Activated CD8-positive, alpha-beta T cell treated with anti-CD3 and anti-CD28 coated beads for 36 hours (primary cell): ENCODE results near the gene CRELD1. TPM values are rescaled to one million over a fixed set of nuclear protein-coding genes. Genes with fewer than 3 reads are reported as not detected.

Experiments used
- ATAC-seq: fragments of 200-7000 bp; cut with Tn5 transposase; one replicate; pipeline ENCODE4 v1.10.0; 2021; ENCODE audit warnings: mild to moderate bottlenecking, moderate library complexity
- CTCF ChIA-PET: fragments of 350-600 bp; sonication (Branson Sonifier 250); formaldehyde crosslinking; loops from one replicate; lab custom pipeline; 2021; ENCODE audit warnings: antibody characterized with exemption; lab: Charles Lee
- POLR2A ChIA-PET: fragments of 350-600 bp; sonication (Branson Sonifier 250); formaldehyde crosslinking; loops from one replicate; lab custom pipeline; 2021; ENCODE audit warnings: antibody characterized with exemption; lab: Charles Lee
- DNase-seq: peaks from one replicate; pipeline ENCODE4 v3.0.0-alpha.2; 2020
- H3K27ac Mint-ChIP-seq: one replicate; pipeline ENCODE4 v1.8.0; 2021; ENCODE audit warnings: mild to moderate bottlenecking, mixed read lengths
- H3K27me3 Mint-ChIP-seq: one replicate; pipeline ENCODE4 v1.8.0; 2021; ENCODE audit warnings: mixed read lengths
- H3K36me3 Mint-ChIP-seq: one replicate; pipeline ENCODE4 v1.8.0; 2021; ENCODE audit warnings: low read depth, mixed read lengths
- H3K4me1 Mint-ChIP-seq: one replicate; pipeline ENCODE4 v1.8.0; 2021; ENCODE audit warnings: low read depth, mixed read lengths
- H3K4me3 Mint-ChIP-seq: one replicate; pipeline ENCODE4 v1.8.0; 2021; ENCODE audit warnings: mild to moderate bottlenecking, moderate library complexity, mixed read lengths
- H3K9me3 Mint-ChIP-seq: one replicate; pipeline ENCODE4 v1.8.0; 2021; ENCODE audit warnings: mixed read lengths
- intact Hi-C: fragments of 100-400 bp; cut with micrococcal nuclease; formaldehyde crosslinking; loops from one replicate; pipeline ENCODE4 v1.10.0; 2022
- total RNA-seq, 2 experiments: library from RNA; stranded (reverse); gene quantifications; one replicate each; pipeline ENCODE4 v1.2.3, GENCODE V29; 2021
- TF ChIP-seq, protein P1 (sequence below): fragments of 200-600 bp; IDR thresholded peaks from one replicate; pipeline ENCODE4 v1.8.0; 2022; ENCODE audit warnings: antibody characterized with exemption, mild to moderate bottlenecking

The CRELD1 gene
- total RNA-seq, 2 experiments from 2014 or later, result 9.4 to 13.0 TPM

DNA sequence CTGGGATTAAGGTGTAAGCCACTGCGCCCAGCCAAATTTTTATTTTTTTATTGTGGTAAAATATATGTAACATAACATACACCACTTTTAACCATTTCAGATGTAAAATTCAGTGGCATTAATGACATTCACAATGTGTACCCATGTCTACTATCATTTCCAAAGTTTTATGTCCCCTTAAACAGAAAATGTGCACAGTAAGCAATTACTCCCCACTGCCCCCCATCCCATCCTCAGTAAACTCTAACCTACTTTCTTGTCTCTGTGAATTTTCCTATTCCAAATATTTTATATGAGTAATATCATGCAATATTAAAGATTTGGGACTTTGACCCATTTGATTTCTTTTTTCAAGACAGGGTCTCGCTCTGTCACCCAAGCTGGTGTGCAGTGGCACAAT, 33.2 kb downstream of the CRELD1 start:
- DNase-seq (no peak), ATAC-seq (no peak)
- ChIA-PET POLR2A (interaction anchor here (0.6 to 1.1 kb wide), 2 partner anchors 34 to 233 kb away, joined by 3 read pairs; no protein-coding TSS in a partner anchor), CTCF (interaction anchor here (0.9 to 1.9 kb wide), 3 partner anchors 17 to 34 kb away, joined by 3 to 8 read pairs (median 3); no protein-coding TSS in a partner anchor)
- Mint-ChIP-seq H3K4me1 (no peaks in the 10 kb centered on the region), H3K4me3 (no peak overlapping the region), H3K27ac (no peak overlapping the region), H3K27me3 (no peaks in the 10 kb centered on the region), H3K36me3 (peaks cover 34% of the 10 kb centered on the region), H3K9me3 (no peaks in the 10 kb centered on the region)
- TF ChIP-seq, protein P1, sequence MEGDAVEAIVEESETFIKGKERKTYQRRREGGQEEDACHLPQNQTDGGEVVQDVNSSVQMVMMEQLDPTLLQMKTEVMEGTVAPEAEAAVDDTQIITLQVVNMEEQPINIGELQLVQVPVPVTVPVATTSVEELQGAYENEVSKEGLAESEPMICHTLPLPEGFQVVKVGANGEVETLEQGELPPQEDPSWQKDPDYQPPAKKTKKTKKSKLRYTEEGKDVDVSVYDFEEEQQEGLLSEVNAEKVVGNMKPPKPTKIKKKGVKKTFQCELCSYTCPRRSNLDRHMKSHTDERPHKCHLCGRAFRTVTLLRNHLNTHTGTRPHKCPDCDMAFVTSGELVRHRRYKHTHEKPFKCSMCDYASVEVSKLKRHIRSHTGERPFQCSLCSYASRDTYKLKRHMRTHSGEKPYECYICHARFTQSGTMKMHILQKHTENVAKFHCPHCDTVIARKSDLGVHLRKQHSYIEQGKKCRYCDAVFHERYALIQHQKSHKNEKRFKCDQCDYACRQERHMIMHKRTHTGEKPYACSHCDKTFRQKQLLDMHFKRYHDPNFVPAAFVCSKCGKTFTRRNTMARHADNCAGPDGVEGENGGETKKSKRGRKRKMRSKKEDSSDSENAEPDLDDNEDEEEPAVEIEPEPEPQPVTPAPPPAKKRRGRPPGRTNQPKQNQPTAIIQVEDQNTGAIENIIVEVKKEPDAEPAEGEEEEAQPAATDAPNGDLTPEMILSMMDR, result no peak
- intact Hi-C loops, result no loop called here

DNA sequence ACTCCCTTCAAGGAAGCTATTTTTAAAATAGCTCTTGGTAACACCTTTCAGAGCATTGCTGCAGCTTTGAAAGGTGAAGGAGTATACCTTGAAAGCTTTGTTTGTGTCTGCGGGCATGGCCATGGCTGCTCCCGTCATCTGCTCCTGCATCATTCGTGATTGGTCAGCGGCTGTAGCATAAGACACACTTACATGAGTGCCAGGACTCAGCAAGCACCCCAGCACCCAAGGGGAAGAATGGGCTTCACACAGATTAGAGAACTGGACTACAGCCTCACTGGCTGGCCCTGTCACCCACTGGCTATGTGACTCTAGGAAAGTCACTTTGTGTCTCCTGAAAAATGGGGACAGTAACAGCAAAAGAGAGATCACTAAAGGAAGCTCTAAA, 36.0 kb downstream of the CRELD1 start:
- DNase-seq (no peak), ATAC-seq (no peak)
- Mint-ChIP-seq H3K4me3 (no peak overlapping the region), H3K4me1 (peaks cover 3% of the 10 kb centered on the region), H3K36me3 (peaks cover 44% of the 10 kb centered on the region), H3K9me3 (no peaks in the 10 kb centered on the region), H3K27ac (no peak overlapping the region), H3K27me3 (no peaks in the 10 kb centered on the region)
- ChIA-PET POLR2A (no interaction called here), CTCF (interaction anchor here (0.9 kb wide), 1 partner anchor 13 kb away, joined by 3 read pairs; no protein-coding TSS in a partner anchor)
- intact Hi-C loops, result no loop called here
- TF ChIP-seq, protein P1, result no peak

DNA sequence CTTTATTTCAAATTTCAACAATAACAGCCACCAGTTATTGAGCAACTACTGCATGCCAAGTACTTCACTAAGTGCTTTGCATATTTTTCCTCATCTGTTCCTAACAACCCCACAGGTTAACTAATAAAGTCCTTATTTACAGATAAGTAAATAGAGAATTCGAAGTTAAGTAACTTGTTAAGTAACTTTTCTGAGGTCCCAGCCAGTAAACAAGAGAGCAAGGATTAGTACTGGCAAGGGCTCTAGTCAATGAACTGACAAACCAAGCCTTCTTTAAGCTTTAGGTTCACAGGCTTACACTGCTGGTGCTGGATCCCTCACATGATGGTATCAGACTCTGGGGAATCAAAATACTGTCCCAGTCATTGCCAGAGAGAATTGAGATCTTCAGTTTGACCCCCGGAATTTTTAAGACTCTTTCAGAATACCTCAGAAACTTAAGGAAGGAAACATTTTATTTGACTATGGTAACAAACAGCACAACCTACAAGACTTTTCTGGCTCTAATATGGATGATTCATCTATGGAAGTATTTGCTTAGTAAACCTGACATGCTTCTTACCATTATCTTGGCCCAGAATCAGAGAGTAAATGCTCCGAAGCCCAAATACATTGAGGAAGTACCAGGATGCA, 36.5 kb downstream of the CRELD1 start:
- Mint-ChIP-seq H3K4me3 (no peak overlapping the region), H3K36me3 (peaks cover 45% of the 10 kb centered on the region), H3K4me1 (peaks cover 3% of the 10 kb centered on the region), H3K27me3 (no peaks in the 10 kb centered on the region), H3K27ac (no peak overlapping the region), H3K9me3 (no peaks in the 10 kb centered on the region)
- CTCF ChIA-PET, result interaction anchor here (0.9 kb wide), 1 partner anchor 12 kb away, joined by 3 read pairs; no protein-coding TSS in a partner anchor
- ATAC-seq (no peak), DNase-seq (no peak)
- TF ChIP-seq, protein P1, result no peak
- intact Hi-C loops, result no loop called here
- POLR2A ChIA-PET, result interaction anchor here (1.2 kb wide), 1 partner anchor 16 kb away, joined by 3 read pairs; no protein-coding TSS in a partner anchor

DNA sequence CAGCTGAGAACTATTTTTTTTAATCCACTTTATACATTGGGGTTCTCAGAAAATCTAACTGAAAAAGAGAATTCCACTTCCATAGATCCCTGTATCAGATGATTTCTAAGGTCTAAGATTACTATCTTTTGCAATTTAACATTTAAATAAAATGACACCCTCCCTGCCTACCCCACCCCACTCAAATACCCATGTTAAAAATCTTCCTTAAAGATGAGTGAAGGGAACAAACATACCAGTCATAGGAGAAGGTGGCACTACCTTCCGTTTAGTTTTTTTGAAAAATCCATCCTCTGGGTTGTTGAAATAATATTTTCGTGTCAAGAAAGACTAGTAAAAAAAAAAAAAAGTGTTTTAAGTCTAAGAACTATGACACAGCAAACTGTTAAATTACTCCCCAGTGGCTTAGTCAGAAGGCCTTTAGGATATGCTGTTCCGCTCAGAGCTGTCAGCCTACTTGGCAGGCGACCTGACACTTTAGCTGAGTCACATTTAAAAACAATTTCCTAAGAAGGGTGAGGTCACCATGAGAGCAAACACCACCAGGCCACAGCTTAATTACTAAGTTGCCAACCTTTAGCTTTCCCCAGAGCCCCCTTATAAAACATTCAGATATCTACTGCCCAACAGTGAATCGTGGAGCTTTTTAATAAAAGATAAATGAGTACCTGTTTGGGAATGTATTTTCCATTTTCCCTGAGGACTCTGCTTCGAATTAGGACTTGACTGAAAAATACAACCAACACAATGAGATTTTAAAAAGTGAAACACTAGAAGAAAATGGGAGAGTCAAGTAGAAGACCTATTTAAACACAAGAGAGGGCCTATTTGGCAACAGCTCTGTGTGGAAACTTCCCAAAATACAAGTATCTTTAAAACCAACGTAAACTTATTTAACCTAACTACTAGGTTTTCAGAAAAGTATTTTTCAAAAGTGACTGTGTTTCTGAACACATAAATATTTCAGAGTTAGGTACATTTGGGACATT, 43.4 kb downstream of the CRELD1 start:
- Mint-ChIP-seq H3K27ac (peak overlapping the region; percentile 52), H3K4me1 (peaks cover 17% of the 10 kb centered on the region), H3K36me3 (peaks cover 26% of the 10 kb centered on the region), H3K27me3 (no peaks in the 10 kb centered on the region), H3K9me3 (no peaks in the 10 kb centered on the region), H3K4me3 (no peak overlapping the region)
- TF ChIP-seq, protein P1, result no peak
- ATAC-seq (peak; percentile 87), DNase-seq (peak; percentile 47)
- intact Hi-C loops, result no loop called here
- POLR2A ChIA-PET, result interaction anchor here (1.3 to 2.2 kb wide), 4 partner anchors 10 to 41 kb away, joined by 3 to 6 read pairs (median 4); partner anchors contain the start of gene EMC3
- CTCF ChIA-PET, result interaction anchor here (0.8 to 1.4 kb wide), 5 partner anchors 11 to 286 kb away, joined by 3 to 4 read pairs (median 3); no protein-coding TSS in a partner anchor
